PFSK-1 (cell line): ENCODE measurements around the gene RNF212B.

Experiments used
- FOXP2 ChIP-seq: optimal IDR thresholded peaks from 2 replicates; pipeline ENCODE3; 2011; ENCODE audit warnings: borderline replicate concordance, control low read depth, inconsistent platforms; ENCODE audit not compliant: insufficient read depth; ENCODE audit errors: extremely low read length, extremely low read depth
- POLR2AphosphoS5 ChIP-seq: IDR thresholded peaks from 2 replicates; pipeline ENCODE4 v1.6.1; 2012; ENCODE audit warnings: low read depth, mild to moderate bottlenecking, control low read depth, low read length, moderate library complexity
- SIN3A ChIP-seq: IDR thresholded peaks from 2 replicates; pipeline ENCODE4 v1.6.1; 2012; ENCODE audit warnings: mild to moderate bottlenecking, low read length, moderate library complexity, borderline replicate concordance; ENCODE audit not compliant: insufficient read depth
- TAF1 ChIP-seq: IDR thresholded peaks from 2 replicates; pipeline ENCODE4 v1.6.1; 2012; ENCODE audit warnings: low read length, control low read depth, borderline replicate concordance; ENCODE audit not compliant: insufficient read depth

GRCh38 chr14:23249824-23250223, 12.1 kb downstream of the RNF212B start:
- TF ChIP-seq POLR2AphosphoS5 = no peak
- no peak for TF ChIP-seq FOXP2
- TF ChIP-seq TAF1 = no peak
- TF ChIP-seq SIN3A = no peak
